ES-I3 (cell line): ENCODE data around the gene PTPN14.

Experiments used
- H3K36me3 ChIP-seq: 2 replicates; pipeline ENCODE4 v1.6.1; 2013; ENCODE audit warnings: mild to moderate bottlenecking, low read length, control low read depth, moderate library complexity; ENCODE audit not compliant: insufficient read depth
- H3K4me1 ChIP-seq: 2 replicates; pipeline ENCODE4 v1.6.1; 2013; ENCODE audit warnings: mild to moderate bottlenecking, control low read depth, low read length; ENCODE audit not compliant: insufficient read depth
- H3K9ac ChIP-seq: 2 replicates; pipeline ENCODE4 v1.6.1; 2013; ENCODE audit warnings: low read depth, mild to moderate bottlenecking, low read length, moderate library complexity
- H3K9me3 ChIP-seq: 2 replicates; pipeline ENCODE4 v1.6.1; 2013; ENCODE audit warnings: mild to moderate bottlenecking, low read length, moderate library complexity; ENCODE audit not compliant: control insufficient read depth, insufficient read depth

The PTPN14 gene

GRCh38 chr1:214445831-214446614 lies 105.4 kb downstream of the PTPN14 start:
- H3K9me3 ChIP-seq, result no peaks in the 10 kb centered on the region
- H3K9ac ChIP-seq, result no peak overlapping the region; the same call in 1 of the 2 replicates
- peaks cover 3% of the 10 kb centered on the region; the same call in 1 of the 2 replicates for H3K36me3 ChIP-seq
- H3K4me1 ChIP-seq, result peaks cover 48% of the 10 kb centered on the region

DNA sequence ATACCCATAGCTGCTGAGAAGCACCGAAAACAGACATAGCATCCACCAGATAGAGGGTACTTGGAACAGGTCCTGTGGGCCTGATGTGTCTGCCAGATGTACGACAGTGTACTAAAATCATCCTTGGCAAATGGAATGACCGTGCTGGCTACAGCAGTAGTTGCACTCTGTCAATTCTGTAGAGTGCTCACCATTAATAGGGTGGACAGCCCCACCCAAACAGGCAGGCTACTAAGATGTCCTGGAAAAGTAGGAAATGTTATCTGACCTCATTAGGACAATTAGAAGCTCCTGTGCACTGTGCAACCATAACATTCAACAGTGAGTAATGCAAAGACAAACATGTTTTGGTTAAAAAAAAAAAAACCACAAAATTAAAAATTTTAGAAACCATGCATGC lies 106.2 kb downstream of the PTPN14 start:
- H3K9ac ChIP-seq, result no peak overlapping the region

GRCh38 chr1:214444182-214444939 lies 107.0 kb downstream of the PTPN14 start:
- H3K4me1 ChIP-seq, result peaks cover 64% of the 10 kb centered on the region
- H3K36me3 ChIP-seq, result no peaks in the 10 kb centered on the region
- H3K9ac ChIP-seq, result no peak overlapping the region
- no peaks in the 10 kb centered on the region for H3K9me3 ChIP-seq

More for the DNA sequence above, 106.2 kb downstream of the PTPN14 start:
- Histone ChIP-seq H3K9me3 (no peaks in the 10 kb centered on the region), H3K36me3 (no peaks in the 10 kb centered on the region), H3K4me1 (peaks cover 56% of the 10 kb centered on the region)

DNA sequence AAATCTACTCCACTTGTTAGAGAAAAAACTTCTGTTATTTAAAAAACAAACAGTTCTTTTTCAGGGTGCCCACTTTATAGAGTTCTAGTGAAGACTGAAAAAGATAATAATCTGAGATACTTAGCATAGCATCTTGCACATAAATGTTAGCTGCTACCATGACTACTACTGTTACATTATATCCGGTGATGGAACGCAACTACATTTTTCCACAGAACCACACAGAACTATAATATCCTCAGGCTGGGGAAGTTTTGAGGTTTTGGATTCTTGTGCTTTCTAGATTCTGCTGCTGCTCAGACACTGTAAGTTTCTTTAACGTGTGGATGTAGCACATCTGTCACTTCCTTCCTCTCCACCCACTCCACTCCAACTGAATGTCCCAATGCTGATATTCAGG lies 110.3 kb downstream of the PTPN14 start:
- Histone ChIP-seq H3K4me1 (peaks cover 71% of the 10 kb centered on the region), H3K9ac (no peak overlapping the region), H3K9me3 (no peaks in the 10 kb centered on the region), H3K36me3 (no peaks in the 10 kb centered on the region)

- Histone ChIP-seq H3K9me3 (no peaks in the 10 kb centered on the region), H3K4me1 (peaks cover 63% of the 10 kb centered on the region), H3K9ac (no peak overlapping the region), H3K36me3 (no peaks in the 10 kb centered on the region)
These were observed 111.0 kb downstream of the PTPN14 start for GRCh38 chr1:214440219-214440965.

DNA sequence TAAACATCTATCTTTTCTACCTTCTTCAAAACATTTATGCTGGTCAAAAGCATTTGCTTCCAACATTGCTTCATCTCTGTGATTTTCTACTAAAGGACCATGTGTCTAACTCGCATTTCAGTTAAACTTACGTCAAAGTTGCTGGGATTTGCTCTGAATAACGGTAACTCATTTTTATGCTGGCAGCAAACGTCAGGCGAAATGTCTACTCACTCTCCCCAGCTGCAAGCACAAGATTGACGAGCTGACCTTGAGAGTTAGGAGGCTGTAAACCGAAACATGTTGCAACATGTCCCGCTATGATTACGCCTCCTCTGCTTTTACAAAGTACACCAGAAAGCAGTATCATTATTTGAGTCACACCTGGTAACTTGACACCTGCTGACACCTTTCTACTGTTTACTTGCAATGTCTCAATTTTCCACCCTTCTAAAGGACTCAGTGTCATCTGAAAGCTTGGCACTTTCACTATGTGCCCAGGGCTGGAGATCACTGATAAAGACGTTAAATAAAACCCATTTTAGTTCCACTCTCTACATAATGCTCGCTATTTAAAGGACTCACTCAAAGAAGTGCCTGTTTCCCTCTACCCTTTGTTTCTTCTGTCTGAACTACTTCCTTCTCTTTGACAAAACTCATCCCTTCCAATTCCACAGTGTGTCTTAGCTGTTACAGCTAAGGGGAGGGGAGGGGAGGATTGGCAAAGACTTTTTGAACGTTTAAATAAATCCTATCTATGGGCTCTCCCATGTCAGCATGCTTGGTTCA lies 111.9 kb downstream of the PTPN14 start:
- Histone ChIP-seq H3K9me3 (no peaks in the 10 kb centered on the region), H3K36me3 (no peaks in the 10 kb centered on the region), H3K4me1 (peaks cover 55% of the 10 kb centered on the region), H3K9ac (peak overlapping the region; percentile 7; the same call in 1 of the 2 replicates)

GRCh38 chr1:214438530-214438929 lies 112.9 kb downstream of the PTPN14 start:
- no peaks in the 10 kb centered on the region for H3K9me3 ChIP-seq
- peaks cover 50% of the 10 kb centered on the region for H3K4me1 ChIP-seq
- no peak overlapping the region; the same call in 1 of the 2 replicates for H3K9ac ChIP-seq
- no peaks in the 10 kb centered on the region for H3K36me3 ChIP-seq

- H3K9ac ChIP-seq, result no peak overlapping the region
- no peaks in the 10 kb centered on the region for H3K9me3 ChIP-seq
- H3K36me3 ChIP-seq, result no peaks in the 10 kb centered on the region
- peaks cover 46% of the 10 kb centered on the region for H3K4me1 ChIP-seq
These were observed 113.3 kb downstream of the PTPN14 start for GRCh38 chr1:214438075-214438474.

DNA sequence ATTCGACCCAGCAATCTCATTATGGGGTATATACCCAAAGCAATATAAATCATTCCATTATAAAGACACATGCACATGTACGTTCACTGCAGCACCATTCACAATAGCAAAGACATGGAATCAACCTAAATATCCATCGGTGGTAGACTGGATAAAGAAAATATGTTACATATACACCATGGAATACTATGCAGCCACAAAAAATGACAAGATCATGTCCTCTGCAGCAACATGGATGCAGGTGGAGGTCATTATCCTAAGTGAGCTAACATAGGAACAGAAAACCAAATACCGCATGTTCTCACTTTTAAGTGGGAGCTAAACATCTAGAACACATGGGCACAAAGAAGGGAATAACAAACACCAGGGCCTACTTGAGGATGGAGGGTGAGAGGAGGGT lies 115.5 kb downstream of the PTPN14 start:
- H3K9ac ChIP-seq, result no peak overlapping the region
- H3K9me3 ChIP-seq, result no peaks in the 10 kb centered on the region
- H3K36me3 ChIP-seq, result no peaks in the 10 kb centered on the region
- H3K4me1 ChIP-seq, result peaks cover 38% of the 10 kb centered on the region

- Histone ChIP-seq H3K9ac (no peak overlapping the region), H3K36me3 (no peaks in the 10 kb centered on the region), H3K9me3 (no peaks in the 10 kb centered on the region), H3K4me1 (peaks cover 25% of the 10 kb centered on the region)
These were observed 119.2 kb downstream of the PTPN14 start for GRCh38 chr1:214432245-214432644.

DNA sequence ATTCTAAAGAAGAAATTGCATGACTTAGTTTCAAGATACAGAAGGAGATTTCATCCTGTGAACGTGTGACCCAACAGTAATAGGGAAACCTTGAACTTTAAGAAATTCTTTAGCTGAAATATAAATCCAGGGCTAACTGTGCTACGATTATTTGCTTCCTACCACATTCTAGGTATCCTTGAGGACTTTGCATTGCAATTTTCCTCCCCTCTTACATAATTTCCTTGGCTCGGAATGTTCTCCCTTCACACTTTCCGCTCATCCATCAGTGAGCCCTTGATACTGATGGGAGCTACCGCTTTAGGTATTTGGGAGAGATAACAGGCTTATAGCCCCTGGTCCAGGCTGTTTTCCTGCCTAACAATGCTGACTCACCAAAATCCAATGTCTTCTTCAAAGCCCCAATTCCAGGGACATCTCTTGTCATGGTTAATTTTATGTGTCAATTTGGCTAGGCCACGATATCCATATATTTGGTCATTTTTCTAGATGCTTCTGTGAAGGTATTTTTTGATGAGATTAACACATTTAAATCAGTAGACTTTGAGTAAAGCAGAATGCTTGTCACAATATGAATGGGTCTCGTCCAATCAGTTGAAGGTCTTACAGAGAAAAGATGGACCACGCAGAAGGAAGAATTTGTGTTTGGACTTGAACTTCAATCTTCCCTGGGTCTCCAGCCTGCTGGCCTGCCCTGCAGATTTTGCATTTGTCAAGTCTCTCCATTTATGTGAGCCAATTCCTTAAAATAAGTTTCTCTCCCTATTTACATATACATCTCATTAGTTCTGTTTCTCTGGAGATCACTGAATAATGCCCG lies 121.2 kb downstream of the PTPN14 start:
- Histone ChIP-seq H3K36me3 (no peaks in the 10 kb centered on the region), H3K9me3 (no peaks in the 10 kb centered on the region), H3K4me1 (peaks cover 25% of the 10 kb centered on the region), H3K9ac (no peak overlapping the region)

GRCh38 chr1:214427871-214428277 lies 123.5 kb downstream of the PTPN14 start:
- peaks cover 31% of the 10 kb centered on the region for H3K4me1 ChIP-seq
- no peaks in the 10 kb centered on the region for H3K9me3 ChIP-seq
- no peaks in the 10 kb centered on the region for H3K36me3 ChIP-seq
- no peak overlapping the region for H3K9ac ChIP-seq

GRCh38 chr1:214426426-214426812 lies 125.0 kb downstream of the PTPN14 start:
- H3K4me1 ChIP-seq, result peaks cover 31% of the 10 kb centered on the region
- H3K9ac ChIP-seq, result no peak overlapping the region
- H3K36me3 ChIP-seq, result no peaks in the 10 kb centered on the region
- no peaks in the 10 kb centered on the region for H3K9me3 ChIP-seq
